ENCODE measurements around the gene ALCAM. TPM values are rescaled to one million over a fixed set of nuclear protein-coding genes. Genes with fewer than 3 reads are reported as not detected.

Gene ALCAM
- total RNA-seq, 1 donor from 2014 or later = 36.7 TPM

GRCh38 chr3:105499961-105500360, 133.3 kb downstream of the ALCAM start:
- Mint-ChIP-seq H3K9me3 (no peaks in the 10 kb centered on the region), H3K27ac (no peak overlapping the region), H3K4me1 (ENCODE audit: low read depth) (no peaks in the 10 kb centered on the region), H3K4me3 (ENCODE audit: low read depth) (no peak overlapping the region), H3K36me3 (ENCODE audit: low read depth) (no peaks in the 10 kb centered on the region), H3K27me3 (ENCODE audit: low read depth) (no peaks in the 10 kb centered on the region)
- intact Hi-C loops (cut with micrococcal nuclease) = no loop called here
- DNase-seq (ENCODE audit: low spot score) = no peak

GRCh38 chr3:105502333-105502732, 135.6 kb downstream of the ALCAM start:
- no peak for DNase-seq (ENCODE audit: low spot score)
- intact Hi-C loops (cut with micrococcal nuclease) = no loop called here
- no peak overlapping the region for H3K27ac Mint-ChIP-seq
- no peaks in the 10 kb centered on the region for H3K9me3 Mint-ChIP-seq
- H3K4me1 Mint-ChIP-seq (ENCODE audit: low read depth) = no peaks in the 10 kb centered on the region
- H3K4me3 Mint-ChIP-seq (ENCODE audit: low read depth) = no peak overlapping the region
- no peaks in the 10 kb centered on the region for H3K36me3 Mint-ChIP-seq (ENCODE audit: low read depth)
- no peaks in the 10 kb centered on the region for H3K27me3 Mint-ChIP-seq (ENCODE audit: low read depth)

GRCh38 chr3:105503191-105503593, 136.5 kb downstream of the ALCAM start:
- no peaks in the 10 kb centered on the region for H3K9me3 Mint-ChIP-seq
- H3K27ac Mint-ChIP-seq = no peak overlapping the region
- no peaks in the 10 kb centered on the region for H3K4me1 Mint-ChIP-seq (ENCODE audit: low read depth)
- intact Hi-C loops (cut with micrococcal nuclease) = no loop called here
- H3K4me3 Mint-ChIP-seq (ENCODE audit: low read depth) = no peak overlapping the region
- DNase-seq (ENCODE audit: low spot score) = no peak
- H3K27me3 Mint-ChIP-seq (ENCODE audit: low read depth) = no peaks in the 10 kb centered on the region
- H3K36me3 Mint-ChIP-seq (ENCODE audit: low read depth) = no peaks in the 10 kb centered on the region

GRCh38 chr3:105504440-105504951, 137.8 kb downstream of the ALCAM start:
- Mint-ChIP-seq H3K27ac (no peak overlapping the region), H3K4me1 (ENCODE audit: low read depth) (no peaks in the 10 kb centered on the region), H3K4me3 (ENCODE audit: low read depth) (no peak overlapping the region), H3K36me3 (ENCODE audit: low read depth) (no peaks in the 10 kb centered on the region), H3K27me3 (ENCODE audit: low read depth) (no peaks in the 10 kb centered on the region), H3K9me3 (no peaks in the 10 kb centered on the region)
- intact Hi-C loops (cut with micrococcal nuclease) = no loop called here
- DNase-seq (ENCODE audit: low spot score) = no peak

GRCh38 chr3:105505170-105505569, 138.5 kb downstream of the ALCAM start:
- no peaks in the 10 kb centered on the region for H3K27me3 Mint-ChIP-seq (ENCODE audit: low read depth)
- no peaks in the 10 kb centered on the region for H3K36me3 Mint-ChIP-seq (ENCODE audit: low read depth)
- H3K9me3 Mint-ChIP-seq = no peaks in the 10 kb centered on the region
- intact Hi-C loops (cut with micrococcal nuclease) = no loop called here
- no peak overlapping the region for H3K4me3 Mint-ChIP-seq (ENCODE audit: low read depth)
- no peak overlapping the region for H3K27ac Mint-ChIP-seq
- DNase-seq (ENCODE audit: low spot score) = no peak
- H3K4me1 Mint-ChIP-seq (ENCODE audit: low read depth) = no peaks in the 10 kb centered on the region

- no peak for DNase-seq (ENCODE audit: low spot score)
- H3K36me3 Mint-ChIP-seq (ENCODE audit: low read depth) = no peaks in the 10 kb centered on the region
- intact Hi-C loops (cut with micrococcal nuclease) = loop anchor here (10.0 kb wide), 1 partner anchor 946 kb away; no protein-coding TSS in a partner anchor
- H3K9me3 Mint-ChIP-seq = no peaks in the 10 kb centered on the region
- H3K27me3 Mint-ChIP-seq (ENCODE audit: low read depth) = no peaks in the 10 kb centered on the region
- no peak overlapping the region for H3K4me3 Mint-ChIP-seq (ENCODE audit: low read depth)
- no peaks in the 10 kb centered on the region for H3K4me1 Mint-ChIP-seq (ENCODE audit: low read depth)
- no peak overlapping the region for H3K27ac Mint-ChIP-seq
Observed at GRCh38 chr3:105511031-105511430, 144.3 kb downstream of the ALCAM start.

- intact Hi-C loops (cut with micrococcal nuclease) = loop anchor here (10.0 kb wide), 1 partner anchor 947 kb away; no protein-coding TSS in a partner anchor
- Mint-ChIP-seq H3K27me3 (ENCODE audit: low read depth) (no peaks in the 10 kb centered on the region), H3K4me3 (ENCODE audit: low read depth) (no peak overlapping the region), H3K36me3 (ENCODE audit: low read depth) (no peaks in the 10 kb centered on the region), H3K27ac (no peak overlapping the region), H3K9me3 (no peaks in the 10 kb centered on the region), H3K4me1 (ENCODE audit: low read depth) (no peaks in the 10 kb centered on the region)
- no peak for DNase-seq (ENCODE audit: low spot score)
Observed at GRCh38 chr3:105512061-105512460, 145.4 kb downstream of the ALCAM start.

GRCh38 chr3:105513042-105513441, 146.3 kb downstream of the ALCAM start:
- Mint-ChIP-seq H3K36me3 (ENCODE audit: low read depth) (no peaks in the 10 kb centered on the region), H3K4me1 (ENCODE audit: low read depth) (no peaks in the 10 kb centered on the region), H3K27ac (no peak overlapping the region), H3K27me3 (ENCODE audit: low read depth) (no peaks in the 10 kb centered on the region), H3K9me3 (no peaks in the 10 kb centered on the region), H3K4me3 (ENCODE audit: low read depth) (no peak overlapping the region)
- no peak for DNase-seq (ENCODE audit: low spot score)
- intact Hi-C loops (cut with micrococcal nuclease) = loop anchor here (10.0 kb wide), 1 partner anchor 948 kb away; no protein-coding TSS in a partner anchor

GRCh38 chr3:105513886-105514285, 147.2 kb downstream of the ALCAM start:
- DNase-seq (ENCODE audit: low spot score) = no peak
- Mint-ChIP-seq H3K4me3 (ENCODE audit: low read depth) (no peak overlapping the region), H3K4me1 (ENCODE audit: low read depth) (peaks cover 3% of the 10 kb centered on the region), H3K27ac (no peak overlapping the region), H3K27me3 (ENCODE audit: low read depth) (no peaks in the 10 kb centered on the region), H3K36me3 (ENCODE audit: low read depth) (no peaks in the 10 kb centered on the region), H3K9me3 (no peaks in the 10 kb centered on the region)
- intact Hi-C loops (cut with micrococcal nuclease) = loop anchor here (10.0 kb wide), 1 partner anchor 949 kb away; no protein-coding TSS in a partner anchor

- peaks cover 10% of the 10 kb centered on the region for H3K4me1 Mint-ChIP-seq (ENCODE audit: low read depth)
- no peaks in the 10 kb centered on the region for H3K36me3 Mint-ChIP-seq (ENCODE audit: low read depth)
- DNase-seq (ENCODE audit: low spot score) = no peak
- H3K9me3 Mint-ChIP-seq = no peaks in the 10 kb centered on the region
- no peak overlapping the region for H3K27ac Mint-ChIP-seq
- no peak overlapping the region for H3K4me3 Mint-ChIP-seq (ENCODE audit: low read depth)
- intact Hi-C loops (cut with micrococcal nuclease) = loop anchor here (10.0 kb wide), 1 partner anchor 951 kb away; no protein-coding TSS in a partner anchor
- no peaks in the 10 kb centered on the region for H3K27me3 Mint-ChIP-seq (ENCODE audit: low read depth)
Observed at GRCh38 chr3:105515372-105515771, 148.7 kb downstream of the ALCAM start.

- Mint-ChIP-seq H3K27me3 (ENCODE audit: low read depth) (no peaks in the 10 kb centered on the region), H3K9me3 (no peaks in the 10 kb centered on the region), H3K27ac (no peak overlapping the region), H3K4me3 (ENCODE audit: low read depth) (no peak overlapping the region), H3K36me3 (ENCODE audit: low read depth) (no peaks in the 10 kb centered on the region), H3K4me1 (ENCODE audit: low read depth) (peaks cover 12% of the 10 kb centered on the region)
- intact Hi-C loops (cut with micrococcal nuclease) = loop anchor here (10.0 kb wide), 1 partner anchor 952 kb away; no protein-coding TSS in a partner anchor
- no peak for DNase-seq (ENCODE audit: low spot score)
Observed at GRCh38 chr3:105516972-105517371, 150.3 kb downstream of the ALCAM start.

GRCh38 chr3:105518203-105518602, 151.5 kb downstream of the ALCAM start:
- Mint-ChIP-seq H3K9me3 (no peaks in the 10 kb centered on the region), H3K4me1 (ENCODE audit: low read depth) (peaks cover 12% of the 10 kb centered on the region)
- no peak for DNase-seq (ENCODE audit: low spot score)

GRCh38 chr3:105518806-105519418, 152.2 kb downstream of the ALCAM start:
- DNase-seq (ENCODE audit: low spot score) = no peak
- Mint-ChIP-seq H3K4me3 (ENCODE audit: low read depth) (no peak overlapping the region), H3K4me1 (ENCODE audit: low read depth) (peaks cover 12% of the 10 kb centered on the region), H3K27me3 (ENCODE audit: low read depth) (no peaks in the 10 kb centered on the region), H3K36me3 (ENCODE audit: low read depth) (no peaks in the 10 kb centered on the region), H3K27ac (no peak overlapping the region), H3K9me3 (no peaks in the 10 kb centered on the region)
- intact Hi-C loops (cut with micrococcal nuclease) = loop anchor here (2.0 to 10.0 kb wide), 2 partner anchors 152 to 954 kb away; partner anchors contain the start of gene ALCAM

More at GRCh38 chr3:105518203-105518602, 151.5 kb downstream of the ALCAM start:
- Mint-ChIP-seq H3K27ac (no peak overlapping the region), H3K36me3 (ENCODE audit: low read depth) (no peaks in the 10 kb centered on the region), H3K27me3 (ENCODE audit: low read depth) (no peaks in the 10 kb centered on the region), H3K4me3 (ENCODE audit: low read depth) (no peak overlapping the region)
- intact Hi-C loops (cut with micrococcal nuclease) = loop anchor here (2.0 to 10.0 kb wide), 2 partner anchors 151 to 953 kb away; partner anchors contain the start of gene ALCAM
